Panc1 (cell line): ENCODE results near the gene MTMR8. TPM values are rescaled to one million over a fixed set of nuclear protein-coding genes. Genes with fewer than 3 reads are reported as not detected.

ENCODE experiments used
- ATAC-seq: fragments of 200-7000 bp; cut with Tn5 transposase; 2 replicates; pipeline ENCODE4 v1.9.1; 2020; ENCODE audit warnings: mild to moderate bottlenecking, moderate library complexity
- BruUV-seq: library from RNA; stranded (reverse); fragments of 400-500 nt; replicated peaks from 2 replicates; lab custom pipeline; 2021; lab: Mats Ljungman, UMichigan
- CTCF ChIA-PET: fragments of 300-600 bp; sonication (Branson Sonifier 250); formaldehyde crosslinking; loops from one replicate; lab custom pipeline; 2022; ENCODE audit warnings: antibody characterized with exemption; lab: Charles Lee
- POLR2A ChIA-PET: fragments of 300-600 bp; sonication (Branson Sonifier 250); formaldehyde crosslinking; loops from one replicate; lab custom pipeline; 2022; ENCODE audit warnings: antibody characterized with exemption; lab: Charles Lee
- DNase-seq: peaks from one replicate; pipeline ENCODE4 v3.0.0-alpha.2; 2010; ENCODE audit warnings: low read depth, low spot score
- H3K27ac ChIP-seq: 2 replicates; pipeline ENCODE4 v1.5.1; 2011; ENCODE audit warnings: mild to moderate bottlenecking, low read length, inconsistent platforms
- H3K27me3 ChIP-seq: fragments of 200-500 bp; sonication (Bioruptor generic); 2 replicates; pipeline ENCODE4 v1.6.0; 2014; ENCODE audit warnings: low read length, inconsistent platforms; ENCODE audit not compliant: control insufficient read depth, insufficient read depth
- H3K36me3 ChIP-seq: fragments of 200-500 bp; sonication (Bioruptor generic); 2 replicates; pipeline ENCODE4 v1.5.1; 2014; ENCODE audit warnings: inconsistent platforms, mild to moderate bottlenecking, low read length, moderate library complexity; ENCODE audit not compliant: control insufficient read depth, insufficient read depth
- H3K4me1 ChIP-seq: 2 replicates; pipeline ENCODE4 v1.5.1; 2011; ENCODE audit warnings: inconsistent platforms, mild to moderate bottlenecking, low read length, moderate library complexity; ENCODE audit not compliant: control insufficient read depth, insufficient read depth
- H3K4me3 ChIP-seq, 2 experiments: 2 replicates each; pipeline ENCODE4 v1.5.1; 2011 to 2012; ENCODE audit warnings: low read depth in 2 of 2, low read length in 2 of 2, mild to moderate bottlenecking in 2 of 2, inconsistent platforms in 1 of 2, moderate library complexity in 1 of 2
- H3K9me3 ChIP-seq: fragments of 200-500 bp; sonication (Bioruptor generic); 2 replicates; pipeline ENCODE4 v1.5.1; 2014; ENCODE audit warnings: low read depth, mild to moderate bottlenecking, inconsistent platforms, low read length, moderate library complexity; ENCODE audit not compliant: control insufficient read depth, insufficient read depth
- CTCF ChIP-seq: fragments of 450-650 bp; IDR thresholded peaks from 2 replicates; pipeline ENCODE4 v1.5.1; 2017; ENCODE audit warnings: mild to moderate bottlenecking
- POLR2AphosphoS5 ChIP-seq: IDR thresholded peaks from 2 replicates; pipeline ENCODE4 v1.6.1; 2012; ENCODE audit warnings: mild to moderate bottlenecking, low read depth, low read length, moderate library complexity
- SIN3A ChIP-seq: IDR thresholded peaks from 2 replicates; pipeline ENCODE4 v1.6.1; 2012; ENCODE audit warnings: low read depth, mild to moderate bottlenecking, low read length, moderate library complexity, borderline replicate concordance; ENCODE audit not compliant: insufficient read depth
- TCF7L2 ChIP-seq: IDR thresholded peaks from 2 replicates; pipeline ENCODE4 v1.6.1; 2011; ENCODE audit warnings: mild to moderate bottlenecking, low read depth, low read length, inconsistent platforms
- in situ Hi-C: cut with HindIII; loops from 2 replicates; pipeline ENCODE4 v1.10.0; 2016; ENCODE audit warnings: low sequenced_read_pairs, low pct_unique_long_range_greater_than_20kb
- intact Hi-C: fragments of 100-400 bp; cut with micrococcal nuclease; formaldehyde crosslinking; loops from one replicate; pipeline ENCODE4 v1.10.0; 2022; ENCODE audit not compliant: unreplicated experiment
- total RNA-seq: library from RNA; stranded (reverse); gene quantifications from one replicate; pipeline ENCODE4 v1.2.1, GENCODE V29; 2021; ENCODE audit not compliant: unreplicated experiment
- TF ChIP-seq, protein P1 (sequence below), 2 experiments: IDR thresholded peaks; 2 replicates each; pipeline ENCODE4 v1.6.1; 2011 to 2012; ENCODE audit warnings: low read depth in 2 of 2, control low read depth in 1 of 2, low read length in 1 of 2, mild to moderate bottlenecking in 1 of 2, moderate library complexity in 1 of 2; ENCODE audit not compliant: insufficient read depth in 1 of 2

The MTMR8 gene
- total RNA-seq, 1 experiment from 2014 or later = 1.3 TPM

DNA sequence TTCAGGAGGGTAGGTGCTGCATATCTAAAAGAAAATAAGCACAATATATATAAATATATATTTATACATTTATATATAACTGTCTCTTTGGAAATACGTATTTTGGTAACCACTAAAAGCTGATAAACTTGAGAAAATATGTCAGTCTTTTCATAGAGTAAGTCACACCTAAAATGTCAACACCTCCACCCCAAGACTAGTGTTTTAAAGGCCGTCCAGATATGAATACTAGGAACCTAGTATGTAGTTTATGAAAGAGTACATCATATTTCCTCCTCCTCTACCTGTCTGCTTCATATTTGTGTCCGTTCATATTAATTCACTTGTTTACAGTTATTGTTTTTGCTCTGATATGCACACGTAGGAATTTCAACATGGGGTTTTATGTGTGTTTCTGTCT is 45.2 kb downstream of the MTMR8 start:
- no TSS peak for BruUV-seq
- TF ChIP-seq CTCF (no peak), POLR2AphosphoS5 (no peak), TCF7L2 (no peak), SIN3A (no peak)
- TF ChIP-seq, protein P1, sequence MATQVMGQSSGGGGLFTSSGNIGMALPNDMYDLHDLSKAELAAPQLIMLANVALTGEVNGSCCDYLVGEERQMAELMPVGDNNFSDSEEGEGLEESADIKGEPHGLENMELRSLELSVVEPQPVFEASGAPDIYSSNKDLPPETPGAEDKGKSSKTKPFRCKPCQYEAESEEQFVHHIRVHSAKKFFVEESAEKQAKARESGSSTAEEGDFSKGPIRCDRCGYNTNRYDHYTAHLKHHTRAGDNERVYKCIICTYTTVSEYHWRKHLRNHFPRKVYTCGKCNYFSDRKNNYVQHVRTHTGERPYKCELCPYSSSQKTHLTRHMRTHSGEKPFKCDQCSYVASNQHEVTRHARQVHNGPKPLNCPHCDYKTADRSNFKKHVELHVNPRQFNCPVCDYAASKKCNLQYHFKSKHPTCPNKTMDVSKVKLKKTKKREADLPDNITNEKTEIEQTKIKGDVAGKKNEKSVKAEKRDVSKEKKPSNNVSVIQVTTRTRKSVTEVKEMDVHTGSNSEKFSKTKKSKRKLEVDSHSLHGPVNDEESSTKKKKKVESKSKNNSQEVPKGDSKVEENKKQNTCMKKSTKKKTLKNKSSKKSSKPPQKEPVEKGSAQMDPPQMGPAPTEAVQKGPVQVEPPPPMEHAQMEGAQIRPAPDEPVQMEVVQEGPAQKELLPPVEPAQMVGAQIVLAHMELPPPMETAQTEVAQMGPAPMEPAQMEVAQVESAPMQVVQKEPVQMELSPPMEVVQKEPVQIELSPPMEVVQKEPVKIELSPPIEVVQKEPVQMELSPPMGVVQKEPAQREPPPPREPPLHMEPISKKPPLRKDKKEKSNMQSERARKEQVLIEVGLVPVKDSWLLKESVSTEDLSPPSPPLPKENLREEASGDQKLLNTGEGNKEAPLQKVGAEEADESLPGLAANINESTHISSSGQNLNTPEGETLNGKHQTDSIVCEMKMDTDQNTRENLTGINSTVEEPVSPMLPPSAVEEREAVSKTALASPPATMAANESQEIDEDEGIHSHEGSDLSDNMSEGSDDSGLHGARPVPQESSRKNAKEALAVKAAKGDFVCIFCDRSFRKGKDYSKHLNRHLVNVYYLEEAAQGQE (IDR thresholded peaks at IDR 0.05; ENCODE audit: insufficient read depth in 1 of 2, low read depth in 2 of 2, low read length in 1 of 2) = no peak
- no peaks in the 10 kb centered on the region for H3K36me3 ChIP-seq
- ATAC-seq (no peak), DNase-seq (no peak)
- CTCF ChIA-PET = no interaction called here
- in situ Hi-C loops = no loop called here
- no peaks in the 10 kb centered on the region for H3K9me3 ChIP-seq
- H3K4me3 ChIP-seq = no peak overlapping the region
- intact Hi-C loops = no loop called here
- no peaks in the 10 kb centered on the region for H3K4me1 ChIP-seq
- POLR2A ChIA-PET = no interaction called here
- H3K27ac ChIP-seq = no peak overlapping the region
- H3K27me3 ChIP-seq = no peaks in the 10 kb centered on the region

GRCh38 chrX:64342811-64343210 is 52.4 kb downstream of the MTMR8 start:
- in situ Hi-C loops (no loop called here), intact Hi-C loops (no loop called here)
- Histone ChIP-seq H3K9me3 (no peaks in the 10 kb centered on the region), H3K27me3 (no peaks in the 10 kb centered on the region), H3K27ac (no peak overlapping the region), H3K36me3 (no peaks in the 10 kb centered on the region), H3K4me3 (no peak overlapping the region), H3K4me1 (no peaks in the 10 kb centered on the region)
- ATAC-seq = no peak
- no peak for TF ChIP-seq TCF7L2
- TF ChIP-seq SIN3A = no peak
- no peak for TF ChIP-seq POLR2AphosphoS5
- TF ChIP-seq, protein P1 (IDR thresholded peaks at IDR 0.05; ENCODE audit: insufficient read depth in 1 of 2, low read depth in 2 of 2, low read length in 1 of 2) = no peak
- TF ChIP-seq CTCF = no peak
- CTCF ChIA-PET = no interaction called here
- POLR2A ChIA-PET = no interaction called here
- DNase-seq = no peak
- BruUV-seq = no TSS peak
